ENCODE data around the gene CYB5RL.
"Not testable (repeated sequence)": the region's sequence is repeated elsewhere in the genome, so short reads cannot be mapped to it uniquely, and the experiment has no call there.

The CYB5RL gene, protein sequence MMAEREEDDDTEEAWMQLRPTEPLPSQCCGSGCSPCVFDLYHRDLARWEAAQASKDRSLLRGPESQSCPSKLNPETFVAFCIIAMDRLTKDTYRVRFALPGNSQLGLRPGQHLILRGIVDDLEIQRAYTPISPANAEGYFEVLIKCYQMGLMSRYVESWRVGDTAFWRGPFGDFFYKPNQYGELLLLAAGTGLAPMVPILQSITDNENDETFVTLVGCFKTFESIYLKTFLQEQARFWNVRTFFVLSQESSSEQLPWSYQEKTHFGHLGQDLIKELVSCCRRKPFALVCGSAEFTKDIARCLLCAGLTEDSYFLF

DNA sequence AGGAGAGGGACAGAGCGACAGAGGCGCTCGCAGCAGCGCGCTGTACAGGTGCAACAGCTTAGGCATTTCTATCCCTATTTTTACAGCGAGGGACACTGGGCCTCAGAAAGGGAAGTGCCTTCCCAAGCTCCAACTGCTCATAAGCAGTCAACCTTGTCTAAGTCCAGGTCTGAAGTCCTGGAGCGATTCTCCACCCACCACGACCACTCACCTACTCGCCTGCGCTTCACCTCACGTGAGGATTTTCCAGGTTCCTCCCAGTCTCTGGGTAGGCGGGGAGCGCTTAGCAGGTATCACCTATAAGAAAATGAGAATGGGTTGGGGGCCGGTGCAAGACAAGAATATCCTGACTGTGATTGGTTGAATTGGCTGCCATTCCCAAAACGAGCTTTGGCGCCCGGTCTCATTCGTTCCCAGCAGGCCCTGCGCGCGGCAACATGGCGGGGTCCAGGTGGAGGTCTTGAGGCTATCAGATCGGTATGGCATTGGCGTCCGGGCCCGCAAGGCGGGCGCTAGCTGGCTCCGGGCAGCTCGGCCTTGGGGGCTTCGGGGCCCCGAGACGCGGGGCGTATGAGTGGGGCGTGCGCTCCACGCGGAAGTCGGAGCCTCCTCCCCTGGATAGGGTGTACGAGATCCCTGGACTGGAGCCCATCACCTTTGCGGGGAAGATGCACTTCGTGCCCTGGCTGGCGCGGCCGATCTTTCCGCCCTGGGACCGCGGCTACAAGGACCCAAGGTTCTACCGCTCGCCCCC, at the start of gene CYB5RL, which contains the start of gene MRPL37:
CYB5RL (minus strand) TSS at position 266 of the 754 bp plus-strand sequence. CDS start 4,414 bp downstream, outside the sequence.
MRPL37 (plus strand) TSS at position 403 of the 754 bp plus-strand sequence; CDS start at position 480, 77 bp downstream.
- peak; percentile 95 for DNase-seq (ENCODE audit: low spot score)

DNA sequence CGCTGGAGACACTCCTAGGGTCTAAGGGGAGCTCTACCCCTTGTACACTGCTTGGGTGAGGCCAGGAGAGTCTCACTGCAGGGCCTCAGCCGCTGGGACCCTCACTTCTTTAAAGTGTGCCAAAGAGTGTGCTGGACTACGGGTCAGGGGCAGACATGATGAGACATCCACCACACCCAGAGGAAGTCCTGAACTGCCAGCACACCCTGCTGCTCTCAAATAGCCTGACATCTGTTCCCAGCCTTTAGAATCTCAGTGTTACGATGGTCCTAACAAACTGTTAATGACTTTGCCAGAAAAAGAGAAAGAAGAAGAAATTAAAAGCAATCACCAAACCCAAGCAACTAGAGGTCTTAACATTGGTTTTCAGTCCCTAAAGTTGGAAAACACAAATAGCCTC, 49.1 kb upstream of the CYB5RL start:
- no peak for DNase-seq (ENCODE audit: low spot score)

DNA sequence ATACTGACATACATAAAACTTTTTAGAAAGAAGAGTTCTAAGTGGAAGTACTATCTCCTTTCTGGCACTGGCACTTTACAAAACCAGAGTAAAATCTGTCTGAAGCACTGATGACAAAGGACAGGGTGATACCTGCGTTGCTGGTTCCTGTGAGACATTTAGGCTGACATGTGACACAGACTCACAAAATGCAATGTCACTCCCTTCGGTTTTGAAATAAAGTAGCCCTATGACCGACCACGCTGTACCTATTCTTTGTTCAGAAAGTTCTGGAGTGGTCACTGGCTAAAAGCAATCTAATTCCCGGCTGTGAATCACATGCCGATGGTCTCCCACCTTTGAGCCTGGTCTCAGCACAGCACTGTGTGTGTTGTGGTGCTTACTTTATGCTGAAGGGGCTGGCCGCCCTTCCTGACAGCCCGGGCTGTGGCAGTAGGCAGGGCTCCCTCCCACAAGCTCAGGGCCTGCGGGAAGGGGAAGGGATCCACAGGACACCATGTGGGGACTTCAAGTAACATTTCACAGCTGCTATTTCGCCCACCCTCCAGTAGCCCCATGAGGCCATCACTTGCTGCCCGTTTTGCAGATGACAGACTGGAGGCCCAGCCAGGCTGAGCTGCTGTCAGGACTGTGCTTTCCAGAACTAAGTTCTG, 48.2 kb upstream of the CYB5RL start:
- no peak for DNase-seq (ENCODE audit: low spot score)

DNA sequence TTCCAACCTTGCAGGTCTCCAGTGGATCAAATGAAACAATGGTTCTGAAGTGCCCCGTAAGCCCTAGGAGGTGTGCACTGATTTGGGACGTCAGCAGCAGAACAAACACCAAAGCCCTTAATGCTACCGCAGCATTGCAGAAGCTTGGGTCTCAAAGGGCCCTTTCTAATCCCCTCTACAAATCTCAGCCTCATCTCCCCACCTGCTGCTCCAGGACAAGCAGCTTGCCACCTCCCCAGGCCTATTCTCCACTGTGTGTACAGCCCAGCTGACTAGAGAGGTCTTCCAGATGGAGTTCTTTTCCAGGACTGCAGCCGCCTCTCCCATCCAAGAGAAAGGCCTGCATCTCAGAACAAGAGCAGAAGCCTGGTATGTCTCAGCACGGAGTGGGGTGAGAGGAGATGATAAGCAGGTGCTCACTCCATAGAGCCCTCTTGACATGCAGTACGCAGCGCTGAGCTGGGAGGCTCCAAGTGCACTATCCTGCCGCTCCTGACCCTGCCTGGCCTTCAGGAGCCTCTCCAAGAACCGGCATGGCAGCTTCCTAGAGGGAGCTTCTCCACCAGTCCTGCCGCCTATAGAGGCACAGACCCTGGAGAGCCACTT, 46.4 kb upstream of the CYB5RL start:
- DNase-seq (ENCODE audit: low spot score) = no peak

DNA sequence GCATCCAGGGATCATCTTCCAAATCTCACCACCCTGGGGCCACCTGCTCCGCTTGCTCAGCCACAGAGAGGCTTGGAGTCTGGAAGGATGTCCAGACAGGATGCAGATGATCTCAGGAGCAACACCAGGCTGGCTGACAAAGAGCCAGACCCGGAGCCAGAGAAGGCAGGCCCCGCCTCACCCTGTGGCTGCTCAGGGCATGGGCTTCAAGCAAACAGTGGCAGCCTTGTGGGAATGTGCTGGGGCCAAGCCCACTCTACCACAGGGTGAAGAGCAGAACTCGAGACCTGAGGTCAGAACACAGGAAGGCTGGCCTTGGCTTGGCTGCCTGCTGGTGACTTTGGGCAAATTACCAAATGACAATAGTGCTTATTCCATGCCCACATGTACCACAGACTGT, 45.7 kb upstream of the CYB5RL start:
- DNase-seq (ENCODE audit: low spot score) = no peak

DNA sequence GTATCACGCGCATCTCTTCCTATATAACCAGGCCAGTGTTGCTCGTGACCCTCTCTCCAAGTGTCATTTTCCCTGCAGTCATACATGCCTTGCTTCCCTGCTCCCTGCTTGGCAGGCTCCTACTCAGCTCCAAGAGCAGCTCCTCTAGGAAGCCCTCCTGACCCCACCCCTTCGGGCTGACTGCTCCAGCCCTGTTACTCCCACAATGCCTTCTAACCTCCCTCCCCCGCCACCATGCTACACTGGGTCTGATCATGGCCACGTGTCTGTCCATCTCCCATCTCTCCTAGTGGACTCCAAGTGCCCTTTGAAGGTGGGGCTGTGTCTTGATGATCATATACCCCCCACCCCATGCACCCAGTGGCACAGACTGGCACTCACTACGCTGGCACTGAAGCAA, 44.8 kb upstream of the CYB5RL start:
- no peak for DNase-seq (ENCODE audit: low spot score)

DNA sequence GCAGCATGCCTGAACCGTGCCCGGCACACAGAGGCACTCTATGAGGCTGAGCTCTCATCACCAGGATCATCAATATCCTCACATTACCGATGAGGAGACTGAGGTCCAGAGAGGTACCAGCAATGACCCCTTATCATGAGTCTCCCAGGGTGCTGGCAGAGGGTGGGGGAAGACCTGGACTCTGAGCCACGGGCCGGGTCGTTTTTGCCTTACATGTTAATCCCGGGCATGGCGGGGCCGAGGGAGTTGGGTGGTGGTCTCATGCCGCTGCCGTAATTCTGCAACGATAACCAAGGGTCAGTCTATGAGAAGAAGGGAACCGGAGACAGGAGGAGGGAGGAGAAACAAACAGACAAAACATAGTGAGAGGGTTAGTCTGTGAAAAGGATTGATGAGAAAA, 43.2 kb upstream of the CYB5RL start:
- no peak for DNase-seq (ENCODE audit: low spot score)

DNA sequence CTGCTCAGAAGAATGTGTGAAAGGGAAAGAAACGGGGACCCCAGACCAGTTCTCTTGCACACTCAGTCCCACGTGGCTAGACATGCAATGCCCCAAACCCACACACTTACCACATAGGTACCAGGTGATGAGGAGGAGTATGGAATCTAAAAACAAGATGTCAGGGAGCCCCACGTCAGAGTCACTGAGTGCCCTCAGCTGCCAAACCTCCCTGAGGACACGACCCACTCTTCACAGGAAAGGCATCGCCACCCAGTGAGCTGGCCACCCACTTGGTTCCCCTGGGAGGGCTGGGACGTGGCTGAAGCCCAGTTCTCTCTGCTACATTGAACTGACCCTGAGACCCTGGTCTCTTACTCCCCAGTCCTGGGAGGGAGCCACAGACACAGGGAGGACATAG, 41.5 kb upstream of the CYB5RL start:
- no peak for DNase-seq (ENCODE audit: low spot score)

DNA sequence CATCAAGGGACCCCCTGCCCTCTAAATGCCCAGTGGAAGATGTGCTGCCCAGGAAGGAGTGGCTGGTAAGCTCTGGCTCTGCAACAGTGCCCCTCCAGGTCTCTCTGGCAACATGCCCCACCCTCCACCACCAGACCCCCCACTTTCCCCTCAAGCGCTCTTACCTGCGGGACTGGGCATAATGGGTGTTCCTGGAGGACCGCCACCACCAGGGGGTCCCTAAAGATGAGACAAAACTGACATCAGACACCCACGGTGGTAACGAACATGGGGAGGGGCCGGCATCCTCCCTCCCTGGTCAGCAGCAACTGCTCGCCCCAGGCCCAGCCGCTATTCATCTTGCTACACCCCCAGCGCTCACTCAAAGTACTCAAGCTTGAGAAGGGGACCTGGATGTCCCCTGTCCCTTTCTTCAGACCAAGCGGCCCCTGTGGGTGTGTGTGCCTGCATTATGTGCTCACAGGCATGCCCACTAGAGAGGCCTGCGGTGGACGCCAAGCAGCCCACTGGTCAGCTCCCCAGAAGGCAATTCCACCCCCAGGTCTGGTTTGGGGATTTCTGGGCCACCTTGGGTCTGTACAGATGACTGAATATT, 41.0 kb upstream of the CYB5RL start:
- no peak for DNase-seq (ENCODE audit: low spot score)

DNA sequence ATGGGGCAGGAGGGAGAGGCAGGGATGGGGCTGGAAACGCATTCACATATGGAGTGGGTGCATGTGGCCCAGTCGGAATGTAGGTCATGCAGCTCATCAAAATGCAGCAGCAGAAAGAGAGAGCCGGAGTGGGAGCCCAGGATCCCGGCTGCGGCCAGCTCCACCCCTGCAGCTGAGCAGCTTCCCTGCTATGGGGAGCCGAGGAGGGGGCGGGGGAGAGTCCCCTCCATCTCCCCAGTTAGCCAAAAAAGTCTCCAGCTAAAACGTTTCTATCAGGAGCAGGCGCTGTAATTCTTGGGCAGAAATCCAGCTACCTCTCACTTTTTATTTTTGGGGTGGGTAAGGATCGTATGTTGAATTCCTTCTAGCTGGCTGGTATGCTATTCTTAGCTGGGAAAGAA, 39.8 kb upstream of the CYB5RL start:
- DNase-seq (ENCODE audit: low spot score) = no peak

DNA sequence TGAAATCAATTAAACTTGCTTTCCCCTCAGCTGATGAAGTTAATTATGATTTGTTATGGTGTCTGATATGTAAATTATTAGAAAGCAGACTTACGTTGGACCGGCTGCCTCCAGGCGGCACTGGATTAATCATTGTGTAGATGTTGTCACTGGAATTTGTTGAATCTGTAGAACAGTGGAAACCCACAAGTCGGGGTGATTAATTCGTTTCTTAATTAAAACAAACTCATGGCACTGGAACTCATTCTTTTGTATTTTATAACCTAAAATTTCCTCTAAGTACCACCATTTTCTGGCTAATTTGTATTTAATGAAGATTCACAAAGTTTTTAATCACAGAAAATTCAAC, 39.2 kb upstream of the CYB5RL start:
- no peak for DNase-seq (ENCODE audit: low spot score)

DNA sequence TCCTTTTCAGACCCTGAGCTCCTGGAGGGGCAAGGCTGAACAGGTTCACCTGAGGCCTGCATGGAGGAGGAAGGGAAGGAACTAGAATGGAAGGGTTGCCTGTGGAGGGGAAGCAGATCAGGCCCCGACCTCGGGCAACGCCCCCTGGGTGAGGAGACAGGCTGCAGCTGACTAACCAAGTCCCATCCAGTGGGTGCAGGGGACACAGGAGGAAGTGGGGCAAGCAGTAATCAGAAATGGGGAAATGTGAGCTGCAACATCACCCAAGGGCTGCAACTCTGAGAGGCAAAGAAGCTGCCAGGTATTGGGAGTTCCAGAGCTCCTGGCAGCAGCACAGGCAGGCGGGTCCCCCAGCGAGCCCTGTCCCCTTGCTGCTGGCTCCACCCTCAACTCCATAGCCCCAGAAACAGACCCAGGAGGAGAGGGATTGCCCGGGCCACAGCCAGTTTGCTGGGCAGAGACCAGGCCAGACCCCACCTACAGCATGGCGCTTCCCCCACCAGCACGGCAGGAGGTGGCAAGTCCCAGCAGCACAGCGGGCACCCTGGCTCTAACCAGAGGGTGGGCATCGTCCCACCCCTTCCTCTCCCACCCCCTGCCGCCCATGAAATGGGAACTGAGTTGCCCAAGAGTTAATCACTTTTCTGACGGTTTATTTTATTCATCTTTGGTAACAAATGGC, 38.7 kb upstream of the CYB5RL start:
- no peak for DNase-seq (ENCODE audit: low spot score)

DNA sequence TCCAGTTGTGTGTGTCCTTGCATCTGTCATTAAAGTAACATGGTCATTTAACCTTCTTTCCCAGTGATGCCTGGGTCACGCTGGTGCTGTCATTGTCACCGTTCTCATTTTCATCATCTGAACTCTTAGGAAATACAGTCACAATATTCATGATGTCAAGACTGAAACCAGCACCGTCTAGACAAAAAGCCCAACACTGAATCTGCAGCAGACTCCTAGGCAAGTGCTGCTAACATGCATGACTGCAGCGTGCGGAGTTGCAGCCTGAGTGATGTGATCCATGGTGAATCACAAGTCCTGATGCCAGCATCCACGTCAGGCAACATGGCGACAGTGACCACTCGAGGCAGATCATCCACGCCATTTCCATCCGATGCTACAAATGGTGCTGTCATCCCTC, 37.8 kb upstream of the CYB5RL start:
- no peak for DNase-seq (ENCODE audit: low spot score)

DNA sequence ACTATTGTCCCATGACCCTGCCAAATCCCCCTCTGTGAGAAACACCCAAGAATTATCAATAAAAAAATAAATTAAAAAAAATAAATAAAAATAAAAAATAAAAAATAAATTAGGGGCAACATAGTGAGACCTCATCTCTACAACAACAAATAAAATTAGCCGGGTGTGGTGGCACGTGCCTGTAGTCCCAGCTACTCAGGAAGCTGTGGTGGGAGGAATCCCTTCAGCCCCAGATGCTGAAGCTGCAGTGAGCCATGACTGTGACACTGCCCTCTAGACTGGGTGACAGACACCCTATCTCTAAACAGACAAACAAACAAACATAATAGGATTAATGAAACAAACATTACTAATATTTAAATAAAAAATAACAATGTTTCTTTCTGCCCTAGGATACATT, 34.5 kb upstream of the CYB5RL start:
- DNase-seq (ENCODE audit: low spot score) = no peak

DNA sequence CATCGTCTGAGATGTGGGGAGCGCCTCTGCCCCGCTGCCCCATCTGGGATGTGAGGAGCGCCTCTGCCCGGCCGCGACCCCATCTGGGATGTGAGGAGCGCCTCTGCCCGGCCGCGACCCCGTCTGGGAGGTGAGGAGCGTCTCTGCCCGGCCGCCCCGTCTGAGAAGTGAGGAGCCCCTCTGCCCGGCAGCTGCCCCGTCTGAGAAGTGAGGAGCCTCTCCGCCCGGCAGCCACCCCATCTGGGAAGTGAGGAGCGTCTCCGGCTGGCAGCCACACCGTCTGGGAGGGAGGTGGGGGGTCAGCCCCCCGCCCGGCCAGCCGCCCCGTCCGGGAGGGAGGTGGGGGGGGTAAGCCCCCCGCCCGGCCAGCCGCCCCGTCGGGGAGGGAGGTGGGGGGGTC, 33.4 kb upstream of the CYB5RL start:
- not testable (repeated sequence) for DNase-seq (ENCODE audit: low spot score)

DNA sequence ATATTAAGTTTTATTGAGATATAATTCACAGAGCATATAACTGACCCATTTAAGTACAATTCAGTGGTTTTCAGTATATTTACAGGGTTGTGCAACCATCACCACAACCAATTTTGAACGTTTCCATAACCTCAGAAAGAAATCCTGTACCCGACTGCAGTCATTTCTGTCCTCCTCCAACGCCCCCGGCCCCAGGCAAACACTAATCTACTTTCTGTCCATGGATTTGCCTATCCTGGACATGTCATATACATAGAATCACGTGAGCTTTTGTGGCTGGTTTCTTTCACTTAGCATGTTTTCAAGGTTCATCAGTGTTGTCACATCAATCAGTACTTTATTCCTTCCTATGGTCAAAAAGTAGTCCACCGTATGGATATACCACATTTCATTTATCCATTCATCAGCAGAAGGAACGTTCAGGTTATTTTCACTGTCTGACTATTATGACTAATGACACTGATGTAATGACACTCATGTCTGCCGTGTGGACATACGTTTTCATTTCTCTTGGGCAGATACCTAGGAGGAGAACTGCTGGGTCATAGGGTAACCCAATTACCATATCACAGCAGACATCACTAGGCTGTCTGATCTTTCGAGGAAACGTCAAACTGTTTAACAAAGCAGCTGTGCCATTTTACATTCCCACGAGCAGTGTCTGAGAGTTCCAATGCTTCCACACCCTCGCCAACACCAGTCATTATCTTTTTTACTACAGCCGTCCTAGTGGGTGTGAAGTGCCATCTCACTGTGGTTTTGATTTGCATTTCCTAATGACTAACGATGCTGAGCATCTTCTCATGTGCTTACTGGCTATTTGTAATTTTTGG, 30.9 kb upstream of the CYB5RL start:
- no peak for DNase-seq (ENCODE audit: low spot score)

DNA sequence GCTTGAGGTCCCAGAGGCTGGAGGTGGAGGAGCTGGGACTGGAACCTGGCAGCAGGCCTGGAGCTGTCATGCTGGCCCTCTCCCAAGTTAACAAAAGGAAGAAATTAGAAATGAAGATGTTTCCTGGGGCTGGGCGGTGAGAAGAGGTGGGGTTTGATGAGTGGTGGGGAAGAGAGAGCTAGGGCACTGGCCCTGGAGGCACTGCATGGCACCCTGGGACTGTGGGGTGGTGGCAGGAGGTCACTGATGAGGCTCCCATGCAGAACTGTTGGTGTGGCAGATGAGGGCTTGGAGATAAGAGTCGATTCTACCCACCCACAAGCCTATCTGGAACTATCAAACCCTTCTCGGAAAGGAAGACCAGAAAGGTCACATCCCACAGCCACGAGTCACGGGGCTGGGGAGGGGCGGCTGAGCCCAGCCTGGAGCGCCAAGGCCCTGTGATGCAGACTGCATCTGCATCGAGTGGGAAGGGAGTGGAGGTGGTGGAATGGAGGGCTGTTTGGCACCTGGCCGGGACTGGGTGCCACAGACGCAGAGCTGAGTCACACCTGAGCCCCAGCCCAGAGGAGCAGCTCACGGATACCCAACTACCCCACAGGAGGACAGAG, 29.6 kb upstream of the CYB5RL start:
- no peak for DNase-seq (ENCODE audit: low spot score)

DNA sequence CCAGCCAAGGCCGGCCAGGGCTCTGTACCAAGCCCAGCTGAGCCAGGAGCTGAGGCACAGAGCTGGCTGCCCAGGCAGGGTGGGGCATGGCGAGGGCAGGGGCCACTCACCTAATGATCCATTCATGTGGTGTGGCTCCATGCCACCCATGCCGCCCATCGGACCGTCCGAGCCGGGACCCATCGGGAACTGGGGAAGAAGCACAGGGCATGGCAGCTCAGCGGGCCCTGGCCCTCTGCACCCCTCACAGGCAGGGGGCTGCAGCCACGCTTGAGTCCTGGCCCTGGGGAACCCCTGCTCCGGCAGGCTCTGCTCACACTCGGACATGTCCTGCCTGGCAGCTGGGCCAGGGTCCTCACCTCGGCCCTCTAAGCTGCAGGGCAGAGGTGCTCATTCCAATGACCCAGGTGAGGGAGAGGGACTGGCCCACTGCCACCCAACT, 28.8 kb upstream of the CYB5RL start:
- no peak for DNase-seq (ENCODE audit: low spot score)

DNA sequence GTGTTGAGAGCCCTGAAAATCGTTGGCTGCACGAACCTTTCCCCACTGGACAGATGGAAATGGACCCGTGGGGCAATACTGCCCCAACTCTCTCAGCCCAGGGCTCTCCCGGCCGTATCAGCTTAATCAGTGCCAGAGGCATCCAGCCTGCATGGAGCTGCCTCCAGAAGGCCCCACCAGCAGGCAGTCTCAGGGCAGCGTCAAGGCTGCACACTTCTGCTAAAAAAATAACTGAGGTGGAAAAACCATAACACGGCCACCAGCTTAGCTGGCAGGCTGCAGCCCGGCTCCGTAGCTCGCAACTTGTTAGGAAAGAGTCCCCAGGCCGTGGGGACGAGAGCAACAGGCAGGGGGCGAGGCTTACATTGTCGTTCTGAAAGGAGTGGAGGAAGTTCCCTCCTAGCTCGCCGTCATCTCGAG, 28.1 kb upstream of the CYB5RL start:
- DNase-seq (ENCODE audit: low spot score) = no peak

DNA sequence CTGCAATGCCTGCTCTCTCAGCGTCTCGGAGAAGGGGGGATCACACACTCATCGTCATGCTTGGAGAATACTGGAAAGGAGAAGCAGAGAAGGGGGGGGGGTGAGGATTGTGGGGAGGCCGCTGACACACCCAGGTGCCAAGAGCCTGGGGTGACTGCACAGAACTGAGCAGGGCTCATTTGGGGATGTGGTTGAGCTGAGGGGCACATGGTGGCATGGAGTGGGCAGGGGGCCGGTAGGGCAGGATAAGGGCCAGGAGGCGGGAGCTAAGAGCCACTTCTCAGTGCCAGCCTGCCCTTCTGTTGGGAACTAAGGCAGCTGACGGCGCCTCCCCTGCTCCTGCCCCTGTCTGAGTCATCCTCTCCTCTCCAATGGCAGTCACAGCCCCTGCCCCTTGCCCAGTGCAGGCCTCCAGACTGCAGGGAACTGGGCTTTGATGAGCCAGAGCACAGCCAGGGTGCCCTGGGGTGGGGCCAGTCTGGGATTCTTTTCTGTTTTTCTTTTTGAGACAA, 27.3 kb upstream of the CYB5RL start:
- no peak for DNase-seq (ENCODE audit: low spot score)
